Lung microvascular endothelial cell (primary cell): ENCODE data around the gene SBSN. TPM values are rescaled to one million over a fixed set of nuclear protein-coding genes. Genes with fewer than 3 reads are reported as not detected.
"Not testable (repeated sequence)": the region's sequence is repeated elsewhere in the genome, so short reads cannot be mapped to it uniquely, and the experiment has no call there.

Experiments
- DNase-seq, 2 donors: peaks; one replicate each; pipeline versions ENCODE4 v3.0.0 to v3.0.0-alpha.2; 2010; ENCODE audit warnings: low read depth in 2 of 2
- total RNA-seq: library from RNA; depleted of rRNA; stranded (reverse); fragments of >200 nt; gene quantifications from 2 replicates; pipeline ENCODE4 v1.2.1, GENCODE V29; 2014

The SBSN gene
- total RNA-seq, 1 donor from 2014 or later, result not detected

DNA sequence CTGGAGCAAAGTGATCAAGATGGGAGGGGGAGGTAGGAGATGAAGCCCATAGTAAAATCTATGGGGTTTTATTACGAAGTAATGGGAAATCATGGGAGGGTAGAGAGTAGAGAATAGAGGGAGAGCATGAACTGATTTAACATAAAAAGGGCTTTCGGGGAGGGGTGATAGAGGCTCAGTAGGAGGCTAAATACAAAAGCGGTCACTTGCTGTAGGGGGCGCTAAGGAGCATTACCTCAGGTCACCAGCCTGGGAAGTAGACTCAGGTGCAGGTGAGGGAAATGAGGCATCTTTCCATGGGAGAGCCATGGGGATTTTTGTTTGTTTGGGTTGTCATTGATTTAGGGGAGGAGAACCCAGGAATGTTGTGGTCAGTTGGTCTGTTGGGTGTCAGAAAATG is 52.0 kb downstream of the SBSN start:
- no peak for DNase-seq

DNA sequence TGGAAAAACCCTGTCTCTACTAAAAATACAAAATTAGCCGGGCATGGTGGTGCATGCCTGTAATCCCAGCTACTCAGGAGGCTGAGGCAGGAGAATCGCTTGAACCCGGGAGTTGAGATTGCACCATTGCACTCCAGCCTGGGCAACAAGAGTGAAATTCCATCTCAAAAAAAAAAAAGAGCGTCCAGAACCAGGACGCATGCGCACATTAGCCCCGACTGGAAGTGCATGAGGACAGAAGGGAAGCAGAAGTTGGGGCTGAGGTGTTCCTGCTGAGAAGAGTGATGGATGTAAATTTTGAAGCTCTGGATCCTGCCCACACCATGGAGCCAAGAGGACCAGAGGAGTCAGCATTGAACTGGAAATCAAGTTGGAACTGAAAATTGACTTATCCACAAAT is 53.5 kb downstream of the SBSN start:
- DNase-seq, result not testable (repeated sequence)

DNA sequence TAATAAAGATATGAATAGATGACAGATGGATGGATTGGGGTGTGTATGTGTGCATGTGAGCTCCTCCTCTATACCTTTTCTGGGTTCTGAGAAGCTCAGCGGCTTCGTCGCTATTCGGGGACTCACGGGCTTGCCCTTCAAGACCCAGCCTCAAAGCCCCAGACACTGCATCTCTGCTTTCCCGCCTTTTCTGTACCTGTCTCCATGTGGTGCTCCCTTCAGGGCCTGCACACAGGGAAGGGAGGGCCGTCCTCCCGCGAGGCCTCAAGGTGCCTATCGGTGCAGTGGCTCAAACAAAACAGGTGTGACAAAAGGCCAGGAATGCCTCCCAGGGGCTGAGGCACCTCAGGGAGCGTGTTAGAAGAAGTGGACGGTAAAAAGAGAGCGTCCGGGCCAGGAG is 54.0 kb downstream of the SBSN start:
- DNase-seq, result no peak

Other genes starting within 250 kb of the SBSN start
- under 0.01 TPM in 2 replicates for gene HAMP, start 245.8 kb downstream of the SBSN start, total RNA-seq
- not detected in 2 replicates for gene MAG, start 236.2 kb downstream of the SBSN start, total RNA-seq
- gene CD22, start 199.1 kb downstream of the SBSN start, total RNA-seq, result 0.22 TPM in 1 of 2 replicates, not detected in the other
- not detected in 2 replicates for gene FFAR1, start 180.4 kb downstream of the SBSN start, total RNA-seq
- gene FFAR3, start 169.9 kb downstream of the SBSN start, total RNA-seq, result under 0.01 TPM in 1 of 2 replicates, not detected in the other
- gene GPR42, start 157.2 kb downstream of the SBSN start, total RNA-seq, result not detected in 2 replicates
- gene FFAR2, start 80.1 kb downstream of the SBSN start, total RNA-seq, result not detected in 2 replicates
- gene KRTDAP, start 37.8 kb downstream of the SBSN start, total RNA-seq, result not detected in 2 replicates
- not detected in 2 replicates for gene DMKN, start 14.7 kb downstream of the SBSN start, total RNA-seq
- gene GAPDHS, start 5.1 kb upstream of the SBSN start, total RNA-seq, result not detected in 2 replicates
- 51.4 and 75.2 TPM in 2 replicates for gene TMEM147, start 17.3 kb upstream of the SBSN start, total RNA-seq
- not detected in 2 replicates for gene ATP4A, start 35.3 kb upstream of the SBSN start, total RNA-seq
- gene PMIS2, start 57.9 kb upstream of the SBSN start, total RNA-seq, result not detected in 2 replicates
- 3.4 and 3.9 TPM in 2 replicates for gene HAUS5, start 84.4 kb upstream of the SBSN start, total RNA-seq
- 22.2 and 25.6 TPM in 2 replicates for gene RBM42, start 100.7 kb upstream of the SBSN start, total RNA-seq
- 0.20 and 0.44 TPM in 2 replicates for gene ETV2, start 113.4 kb upstream of the SBSN start, total RNA-seq
- gene COX6B1, start 120.0 kb upstream of the SBSN start, total RNA-seq, result 287 and 398 TPM in 2 replicates
- not detected in 2 replicates for gene UPK1A, start 138.2 kb upstream of the SBSN start, total RNA-seq
- not detected in 2 replicates for gene ZBTB32, start 176.2 kb upstream of the SBSN start, total RNA-seq
- 3.1 and 4.0 TPM in 2 replicates for gene KMT2B, start 189.7 kb upstream of the SBSN start, total RNA-seq
- 0.20 and 1.1 TPM in 2 replicates for gene IGFLR1, start 214.1 kb upstream of the SBSN start, total RNA-seq
- 1.1 and 4.0 TPM in 2 replicates for gene U2AF1L4, start 217.1 kb upstream of the SBSN start, total RNA-seq
- 16.5 and 16.6 TPM in 2 replicates for gene PSENEN, start 217.3 kb upstream of the SBSN start, total RNA-seq
- gene LIN37, start 220.3 kb upstream of the SBSN start, total RNA-seq, result 2.4 and 5.0 TPM in 2 replicates
- 0.20 and 0.22 TPM in 2 replicates for gene HSPB6, start 228.7 kb upstream of the SBSN start, total RNA-seq
- 1.3 and 1.4 TPM in 2 replicates for gene PROSER3, start 229.9 kb upstream of the SBSN start, total RNA-seq
- gene ARHGAP33, start 247.3 kb upstream of the SBSN start, total RNA-seq, result 0.44 and 1.2 TPM in 2 replicates